Fibroblast of the conjunctiva (primary cell): ENCODE results near the gene CHFR.
"Not testable (repeated sequence)": the region's sequence is repeated elsewhere in the genome, so short reads cannot be mapped to it uniquely, and the experiment has no call there.

Source experiments
- DNase-seq: peaks from one replicate; pipeline ENCODE4 v3.0.0-alpha.2; 2010; ENCODE audit warnings: low read depth

Gene CHFR, protein sequence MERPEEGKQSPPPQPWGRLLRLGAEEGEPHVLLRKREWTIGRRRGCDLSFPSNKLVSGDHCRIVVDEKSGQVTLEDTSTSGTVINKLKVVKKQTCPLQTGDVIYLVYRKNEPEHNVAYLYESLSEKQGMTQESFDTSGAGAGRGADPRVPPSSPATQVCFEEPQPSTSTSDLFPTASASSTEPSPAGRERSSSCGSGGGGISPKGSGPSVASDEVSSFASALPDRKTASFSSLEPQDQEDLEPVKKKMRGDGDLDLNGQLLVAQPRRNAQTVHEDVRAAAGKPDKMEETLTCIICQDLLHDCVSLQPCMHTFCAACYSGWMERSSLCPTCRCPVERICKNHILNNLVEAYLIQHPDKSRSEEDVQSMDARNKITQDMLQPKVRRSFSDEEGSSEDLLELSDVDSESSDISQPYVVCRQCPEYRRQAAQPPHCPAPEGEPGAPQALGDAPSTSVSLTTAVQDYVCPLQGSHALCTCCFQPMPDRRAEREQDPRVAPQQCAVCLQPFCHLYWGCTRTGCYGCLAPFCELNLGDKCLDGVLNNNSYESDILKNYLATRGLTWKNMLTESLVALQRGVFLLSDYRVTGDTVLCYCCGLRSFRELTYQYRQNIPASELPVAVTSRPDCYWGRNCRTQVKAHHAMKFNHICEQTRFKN

DNA sequence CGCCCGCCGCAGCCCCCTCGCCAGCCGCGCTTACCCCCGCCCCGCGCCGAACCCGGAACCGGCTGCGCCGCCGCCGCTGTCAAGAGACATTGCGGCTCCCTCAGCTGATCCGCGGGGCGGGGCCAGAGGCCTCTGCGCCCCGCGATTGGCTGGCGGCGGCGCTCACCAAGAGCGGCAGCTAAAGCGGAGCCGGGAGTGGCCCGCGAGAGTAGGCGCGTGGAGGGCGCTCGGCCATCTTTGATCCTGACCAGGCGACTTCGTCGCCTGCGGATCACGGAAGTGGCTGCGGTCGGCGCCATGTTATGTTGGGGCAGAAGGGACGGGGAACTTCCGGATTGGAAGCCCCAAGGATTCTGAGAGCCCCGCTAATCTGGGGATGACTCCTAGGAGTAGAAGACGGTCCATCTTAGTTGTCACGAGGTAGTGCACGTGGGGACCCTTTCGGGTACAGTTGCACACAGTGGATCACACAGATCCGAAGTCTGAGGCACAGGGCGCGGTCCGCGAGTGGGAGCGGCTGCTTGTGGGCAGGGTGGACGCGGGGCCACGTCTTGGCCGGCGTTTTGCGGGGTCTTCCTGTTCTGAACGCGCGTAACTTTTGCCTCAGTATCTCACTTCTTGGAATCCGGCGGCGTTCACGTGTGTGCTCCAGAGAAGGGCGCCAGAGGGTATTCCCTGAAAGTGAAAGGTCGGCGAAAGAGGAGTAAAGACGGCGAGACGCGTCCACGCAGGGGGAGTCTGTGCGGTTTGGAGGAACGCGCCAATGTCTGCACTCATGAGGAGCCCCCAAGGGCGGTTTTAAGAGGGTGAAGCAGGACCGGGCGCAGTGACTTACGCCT lies at the start of gene CHFR:
CHFR (minus strand) TSS at position 93 of the 839 bp plus-strand sequence. CDS start 277 bp downstream, outside the sequence.
- peak; percentile 95 for DNase-seq

DNA sequence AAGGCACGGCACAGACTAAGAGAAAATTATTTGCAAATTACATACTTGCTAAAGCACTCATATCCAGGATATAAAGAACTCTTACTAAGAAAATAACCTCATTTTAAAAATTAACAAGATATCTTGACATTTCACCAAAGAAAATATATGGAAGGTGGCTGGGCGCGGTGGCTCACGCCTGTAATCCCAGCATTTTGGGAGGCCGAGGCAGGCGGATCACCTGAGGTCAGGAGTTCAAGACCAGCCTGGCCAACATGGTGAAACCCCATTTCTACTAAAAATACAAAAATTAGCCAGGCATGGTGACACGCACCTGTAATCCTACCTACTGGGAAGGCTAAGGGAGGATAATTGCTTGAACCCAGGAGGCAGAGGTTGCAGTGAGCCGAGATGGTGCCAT lies 49.5 kb upstream of the CHFR start:
- not testable (repeated sequence) for DNase-seq

DNA sequence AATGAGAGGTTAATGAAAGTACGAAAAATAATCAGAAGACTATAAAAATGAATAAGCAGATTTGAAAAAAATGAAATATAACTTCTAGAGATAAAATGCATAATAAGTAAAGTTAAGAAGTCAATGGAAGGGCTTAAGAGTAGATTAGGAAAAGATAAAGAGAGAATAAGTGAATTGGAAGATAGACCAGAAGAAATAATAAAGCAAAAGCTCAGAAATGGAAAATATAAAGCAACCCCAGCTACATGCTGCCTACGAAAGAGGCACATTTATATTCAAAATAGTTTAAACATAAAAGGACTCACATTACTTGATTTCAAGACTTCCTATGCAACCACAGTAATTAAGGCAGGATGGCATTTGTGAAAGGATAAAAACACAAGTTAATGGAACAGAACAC lies 48.8 kb upstream of the CHFR start:
- DNase-seq, result no peak

DNA sequence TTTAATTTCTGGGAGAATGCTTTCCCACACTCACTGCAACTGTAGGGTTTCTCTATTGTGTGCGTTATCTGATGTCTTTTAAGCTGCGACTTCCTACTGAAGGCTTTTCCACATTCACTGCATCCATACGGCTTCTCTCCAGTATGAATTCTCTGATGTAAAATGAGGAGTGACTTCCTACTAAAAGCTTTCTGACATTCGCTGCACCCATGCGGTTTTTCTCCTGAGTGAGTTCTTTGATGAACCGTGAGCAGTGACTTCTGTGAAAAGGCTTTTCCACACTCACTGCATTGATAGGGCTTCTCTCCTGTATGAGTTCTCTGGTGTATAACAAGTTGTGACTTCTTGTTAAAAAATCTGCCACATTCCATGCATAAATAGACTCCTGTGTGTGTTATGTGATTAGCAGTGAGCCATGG lies 39.0 kb upstream of the CHFR start:
- DNase-seq, result no peak

DNA sequence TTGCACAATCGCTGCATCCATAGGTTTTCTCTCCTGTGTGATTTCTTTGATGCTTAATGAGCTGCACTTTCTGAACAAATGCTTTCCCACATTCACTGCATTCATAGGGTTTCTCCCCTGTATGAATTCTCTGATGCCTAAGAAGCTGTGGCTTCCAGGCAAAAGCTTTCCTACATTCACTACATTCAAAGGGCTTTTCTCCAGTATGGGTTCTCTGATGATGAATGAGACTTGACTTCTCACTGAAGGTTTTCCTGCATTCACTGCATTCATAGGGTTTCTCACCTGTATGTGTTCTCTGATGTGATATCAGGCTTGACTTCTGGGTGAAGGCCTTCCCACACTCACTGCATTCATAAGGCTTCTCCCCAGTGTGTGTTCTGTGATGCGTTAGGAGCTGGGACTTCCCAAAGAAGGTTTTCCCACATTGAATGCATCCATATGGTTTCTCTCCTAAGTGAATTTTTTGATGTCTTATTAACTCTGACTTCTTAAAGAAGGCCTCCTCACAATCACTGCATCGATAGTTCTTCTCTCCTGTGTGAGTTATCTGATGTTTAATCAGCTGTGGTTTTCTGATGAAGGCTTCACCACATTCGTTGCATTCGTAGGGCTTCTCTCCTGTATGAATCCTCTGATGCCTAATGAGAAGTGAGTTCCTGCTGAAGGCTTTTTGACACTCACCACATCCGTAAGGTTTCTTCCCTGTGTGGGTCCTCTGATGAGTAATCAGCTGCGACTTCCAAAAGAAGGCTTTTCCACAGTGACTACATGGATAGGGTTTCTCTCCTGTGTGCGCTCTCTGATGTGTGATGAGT lies 38.4 kb upstream of the CHFR start:
- no peak for DNase-seq

DNA sequence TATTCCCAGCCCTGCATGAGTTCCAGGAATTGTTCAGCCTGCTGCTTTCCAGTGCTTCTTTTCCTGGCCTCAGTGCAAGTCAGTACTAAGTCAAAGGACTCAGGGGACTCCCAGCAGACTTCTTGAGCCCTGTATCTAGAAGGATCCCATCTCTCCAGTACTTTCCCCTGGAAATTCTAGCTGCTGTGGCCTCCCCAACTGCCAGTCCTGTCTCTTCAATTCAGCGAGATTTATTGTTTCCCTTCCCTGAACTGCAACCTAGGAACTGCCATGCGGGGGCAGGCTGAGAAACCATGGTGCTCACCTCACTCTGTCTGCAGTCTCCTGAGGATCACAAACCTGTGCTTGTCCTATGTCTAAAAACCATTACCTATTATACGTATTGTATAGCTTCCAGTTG lies 37.0 kb upstream of the CHFR start:
- DNase-seq, result no peak

DNA sequence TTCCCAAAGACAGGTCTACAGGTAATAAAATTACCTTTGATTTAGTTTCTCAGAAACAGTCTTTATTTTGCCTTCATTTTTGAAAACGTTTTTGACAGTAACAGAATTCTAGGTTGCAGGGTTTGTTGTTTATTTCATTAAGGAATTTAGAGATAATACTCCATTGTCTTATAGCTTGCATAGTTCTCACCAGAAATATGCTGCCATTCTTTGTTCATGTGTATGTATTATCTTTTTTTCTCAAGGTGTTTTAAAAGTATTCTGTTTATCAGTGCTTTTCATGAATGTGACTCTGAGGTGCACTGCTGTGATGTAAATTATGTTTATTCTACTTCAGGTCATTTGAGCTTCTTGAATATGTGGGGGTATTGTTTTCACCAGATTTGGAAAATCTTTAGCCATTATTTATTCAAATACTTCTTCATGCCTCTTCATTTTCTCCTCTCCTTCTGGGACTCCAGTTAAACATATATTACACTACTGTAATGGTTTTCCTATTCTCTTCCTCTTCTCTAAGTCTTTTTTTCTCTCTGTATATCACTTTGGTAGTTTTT lies 36.0 kb upstream of the CHFR start:
- DNase-seq, result no peak

DNA sequence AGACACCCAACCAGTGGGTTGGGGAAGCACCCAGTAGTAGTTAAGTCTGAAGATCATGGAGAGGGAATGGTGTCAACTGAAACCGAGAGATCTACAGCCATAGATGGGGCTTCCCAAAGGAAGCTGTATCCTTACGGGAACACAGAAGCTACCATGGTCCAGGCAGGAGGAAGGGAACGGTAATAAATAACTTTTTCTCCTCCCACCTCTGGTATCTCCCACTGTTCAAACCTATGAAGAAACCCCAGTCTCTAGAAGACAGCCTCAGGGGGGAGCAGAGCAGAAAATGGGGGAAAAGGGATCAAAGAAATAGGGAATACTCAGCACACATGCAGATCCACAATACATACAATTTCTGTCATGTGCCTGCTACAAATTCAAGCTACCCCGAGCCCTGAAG lies 35.3 kb upstream of the CHFR start:
- no peak for DNase-seq

DNA sequence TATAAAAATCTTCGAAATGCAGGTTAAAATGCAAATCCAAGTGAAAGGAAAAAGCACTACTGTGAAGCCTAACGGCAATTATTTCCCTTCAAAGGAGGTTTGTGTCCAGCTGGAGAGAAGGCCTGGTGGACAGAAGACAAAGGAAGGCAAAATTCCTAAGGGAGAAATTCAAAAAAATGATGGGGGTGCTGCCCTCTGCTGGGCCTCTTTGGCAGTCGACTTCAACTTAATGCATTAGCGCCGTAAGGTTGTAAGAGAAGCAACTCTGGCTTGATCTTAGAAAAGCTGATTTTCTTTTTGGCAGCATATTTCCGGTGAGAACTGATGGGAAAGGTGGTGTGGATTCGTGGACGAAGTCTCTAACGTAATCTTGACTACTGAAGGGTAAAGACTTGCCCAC lies 34.3 kb upstream of the CHFR start:
- DNase-seq, result no peak

DNA sequence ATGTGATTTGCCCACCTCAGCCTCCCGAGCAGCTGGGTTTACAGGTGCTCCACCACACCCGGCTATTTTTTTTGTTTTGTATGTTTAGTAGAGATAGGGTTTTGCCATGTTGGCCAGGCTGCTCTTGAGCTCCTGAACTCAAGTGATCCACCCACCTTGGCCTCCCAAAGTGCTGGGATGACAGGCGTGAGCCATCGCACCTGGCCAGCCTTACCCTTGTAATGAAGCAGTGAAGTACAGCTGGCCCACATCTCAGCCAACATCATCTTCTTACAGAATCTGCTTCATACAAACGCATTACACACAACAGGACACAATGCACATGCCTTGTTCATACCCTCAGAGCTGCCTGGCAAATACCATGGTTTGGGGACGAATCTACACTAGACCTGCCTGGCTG lies 31.3 kb upstream of the CHFR start:
- DNase-seq, result no peak

DNA sequence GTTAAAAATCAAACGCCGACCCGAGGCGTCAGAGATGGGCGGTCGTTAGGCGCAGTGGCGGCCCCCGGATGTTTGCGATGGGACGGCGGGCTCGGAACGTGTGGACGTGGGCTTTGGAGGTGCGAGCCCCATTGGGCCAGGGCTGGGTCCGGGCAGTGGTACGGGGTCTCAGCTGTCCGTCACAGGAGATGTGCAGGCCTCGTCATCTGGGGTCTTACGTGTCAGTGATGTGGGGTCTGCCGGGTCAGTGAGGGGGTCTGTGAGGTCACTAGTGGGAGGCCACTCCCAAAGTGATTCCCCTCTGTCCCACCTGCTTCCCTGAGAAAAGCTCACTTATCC lies 21.6 kb upstream of the CHFR start:
- no peak for DNase-seq

DNA sequence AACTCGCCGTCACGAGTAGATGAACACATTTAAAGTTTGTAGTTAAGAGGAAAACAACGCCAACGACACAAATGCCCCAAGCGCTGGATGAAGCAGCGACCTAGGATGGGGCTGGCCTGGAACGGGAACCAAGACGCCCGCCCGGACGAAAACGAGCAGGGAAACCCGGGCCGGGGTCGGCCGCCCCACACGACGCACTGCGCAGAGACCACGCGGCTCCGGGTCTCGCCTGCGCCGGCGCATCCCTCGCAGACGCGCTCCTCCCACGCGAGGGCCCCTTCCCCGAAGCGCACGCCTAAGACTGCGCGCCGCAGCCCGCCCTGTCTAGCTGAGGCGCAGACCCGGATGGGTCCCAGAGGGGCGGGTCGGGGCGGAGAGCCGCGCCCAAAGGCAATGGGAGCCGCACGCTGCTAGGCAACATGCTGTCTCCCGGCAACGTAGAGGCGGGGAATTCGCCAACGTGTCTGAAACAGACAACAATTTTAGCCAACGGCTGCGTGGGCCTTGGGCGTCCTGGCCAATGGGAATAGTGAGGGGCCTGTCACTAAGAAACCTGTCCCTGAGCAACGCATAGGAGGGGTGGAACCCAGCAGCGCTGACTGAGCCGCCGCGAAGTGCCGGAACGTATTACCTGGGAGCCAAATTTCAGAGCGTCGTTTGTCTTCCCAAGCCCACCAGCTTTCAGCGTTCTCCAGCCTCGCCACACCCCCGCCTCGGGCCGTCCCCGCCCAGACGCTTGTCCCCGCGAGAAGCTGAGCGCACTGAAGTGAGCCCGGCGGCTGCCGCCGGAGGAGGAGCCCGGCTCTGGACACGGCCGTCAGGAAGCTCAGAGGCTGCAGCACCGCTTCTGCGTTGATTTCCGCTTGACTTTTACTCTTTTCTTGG lies 21.0 kb upstream of the CHFR start:
- peak; percentile 95 for DNase-seq

DNA sequence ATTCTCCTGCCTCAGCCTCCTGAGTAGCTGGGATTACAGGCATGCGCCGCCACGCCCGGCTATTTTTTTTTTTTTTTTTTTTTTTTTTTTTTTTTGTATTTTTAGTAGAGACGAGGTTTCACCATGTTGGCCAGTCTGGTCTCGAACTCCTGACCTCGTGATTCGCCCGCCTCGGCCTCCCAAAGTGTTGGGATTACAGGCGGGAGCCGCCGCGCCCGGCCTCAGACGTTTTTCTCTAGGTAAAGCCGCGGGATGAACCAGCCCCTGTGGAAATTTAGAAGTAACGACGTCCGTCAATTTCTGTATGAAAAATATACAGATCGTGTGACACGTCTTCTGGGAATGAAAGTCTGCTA lies 20.4 kb upstream of the CHFR start:
- not testable (repeated sequence) for DNase-seq

DNA sequence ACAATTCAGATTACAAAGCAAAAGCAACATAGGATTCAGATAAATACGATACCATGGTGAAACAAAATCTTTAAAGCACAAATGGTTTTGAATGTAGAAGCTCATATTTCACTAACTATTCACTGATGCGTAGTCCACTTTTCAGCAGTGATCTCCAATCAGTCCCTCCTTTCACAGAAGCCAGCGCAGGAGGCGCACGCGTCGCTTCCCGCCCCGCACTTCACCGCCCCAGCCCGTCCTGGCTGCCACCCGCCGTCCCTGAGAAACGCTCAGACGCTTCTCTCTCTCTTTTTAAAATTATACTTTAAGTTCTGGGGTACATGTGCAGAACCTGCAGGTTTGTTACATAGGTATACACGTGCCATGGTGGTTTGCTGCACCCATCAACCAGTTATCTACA lies 19.8 kb upstream of the CHFR start:
- no peak for DNase-seq

DNA sequence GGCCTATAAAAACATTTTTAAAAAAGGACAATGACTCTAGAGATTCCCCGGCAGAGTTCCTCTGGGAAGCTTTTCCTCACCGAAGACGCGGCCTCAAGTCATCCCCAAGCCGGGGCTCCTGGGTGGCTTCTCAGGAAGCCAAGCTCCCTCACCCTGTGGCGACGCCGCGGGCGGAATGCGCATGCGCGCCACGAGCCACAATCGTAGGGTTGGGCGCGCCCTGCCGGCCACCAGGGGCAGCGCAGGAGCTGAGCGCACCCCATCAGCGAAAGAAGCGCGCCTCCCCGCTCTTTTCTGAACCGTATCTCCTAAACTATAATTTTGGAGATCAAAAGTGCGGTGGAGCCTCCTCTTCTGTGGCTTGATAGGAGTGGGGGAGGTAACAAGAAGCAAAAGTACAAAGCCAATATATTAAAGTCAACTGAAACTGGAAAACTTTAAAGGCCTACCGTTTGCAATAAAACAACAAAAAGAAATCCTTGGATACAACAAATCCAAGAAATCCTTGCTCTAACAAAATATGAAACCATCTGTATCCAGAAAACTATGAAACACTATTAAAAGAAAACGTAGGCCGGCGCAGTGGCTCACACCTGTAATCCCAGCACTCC lies 17.4 kb upstream of the CHFR start:
- peak; percentile 16 for DNase-seq

DNA sequence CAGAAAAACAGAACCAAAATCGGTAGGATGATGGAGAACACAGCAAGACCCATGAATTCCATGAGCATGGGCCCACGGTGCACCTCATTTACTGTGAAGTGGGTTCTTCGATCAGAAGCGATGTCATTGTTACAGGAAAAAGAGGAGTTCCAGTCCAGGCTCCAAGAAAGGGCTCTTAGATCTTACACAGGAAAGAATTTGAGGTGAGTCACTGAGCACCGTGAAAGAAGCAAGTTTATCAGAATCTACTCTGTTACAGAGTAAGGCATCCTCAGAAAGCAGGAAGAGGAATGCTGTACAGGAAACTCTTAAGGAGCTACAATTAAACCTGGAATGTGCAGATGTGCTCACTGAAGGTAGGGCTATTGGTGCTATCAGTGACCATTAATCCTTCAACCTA lies 11.6 kb upstream of the CHFR start:
- no peak for DNase-seq

DNA sequence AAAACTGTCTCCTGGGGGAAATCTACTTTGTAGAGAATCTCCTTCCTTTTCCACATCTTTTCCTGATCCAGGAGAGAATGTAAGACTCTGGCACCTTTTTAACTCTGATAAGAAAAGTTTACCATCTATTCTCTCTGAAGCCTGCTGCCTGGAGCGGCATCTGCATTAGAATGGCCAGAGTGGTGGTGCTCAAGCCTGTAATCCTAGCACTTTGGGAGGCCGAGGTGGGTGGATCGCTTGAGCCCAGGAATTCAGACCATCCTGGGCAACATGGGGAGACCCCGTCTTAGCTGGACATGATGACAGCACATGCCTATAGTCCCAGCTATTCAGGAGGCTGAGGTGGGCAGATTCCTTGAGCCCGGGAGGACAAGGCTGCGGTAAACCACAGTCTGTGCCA lies 1.4 kb upstream of the CHFR start:
- DNase-seq, result no peak

DNA sequence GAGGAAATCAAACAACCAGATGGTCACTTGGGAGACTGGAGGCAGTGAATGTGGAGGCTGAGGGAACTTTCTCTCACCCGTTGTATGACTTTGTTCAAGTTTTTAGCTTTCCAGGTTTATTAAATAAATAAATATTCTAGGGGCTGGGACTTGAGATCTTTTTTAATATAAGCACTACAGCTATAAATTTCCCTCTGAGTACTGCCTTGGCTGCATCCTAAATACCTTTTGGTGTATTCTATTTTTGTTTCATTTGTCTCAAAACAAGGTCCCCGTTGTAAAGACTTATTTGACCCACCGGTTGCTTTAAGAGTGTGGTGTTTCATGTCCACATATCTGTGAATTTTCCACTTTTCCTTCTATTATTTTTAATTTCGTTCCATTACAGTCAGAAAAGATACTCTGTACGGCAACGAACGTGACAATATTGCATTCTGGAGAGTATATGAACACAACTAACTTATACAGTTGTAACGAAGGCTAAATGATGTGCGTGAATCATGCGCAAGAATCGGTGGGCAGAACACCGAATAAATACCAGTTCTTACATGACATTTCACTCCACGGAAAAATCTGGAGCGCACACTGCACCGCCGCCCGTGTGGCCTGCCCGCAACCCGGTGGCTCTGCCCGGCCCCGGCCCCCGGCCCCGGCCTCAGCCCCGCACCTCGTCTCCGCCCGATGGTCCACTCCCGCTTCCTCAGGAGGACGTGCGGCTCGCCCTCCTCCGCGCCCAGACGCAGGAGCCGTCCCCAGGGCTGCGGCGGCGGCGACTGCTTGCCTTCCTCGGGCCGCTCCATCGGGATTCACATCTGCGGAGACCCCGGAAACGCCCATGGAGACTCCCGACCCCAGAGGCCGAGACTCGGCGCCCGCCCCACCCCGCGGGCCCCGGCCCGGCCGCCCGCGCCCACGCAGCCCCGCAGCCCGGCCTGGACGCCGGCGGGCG lies 602 bp downstream of the CHFR start:
- no peak for DNase-seq

DNA sequence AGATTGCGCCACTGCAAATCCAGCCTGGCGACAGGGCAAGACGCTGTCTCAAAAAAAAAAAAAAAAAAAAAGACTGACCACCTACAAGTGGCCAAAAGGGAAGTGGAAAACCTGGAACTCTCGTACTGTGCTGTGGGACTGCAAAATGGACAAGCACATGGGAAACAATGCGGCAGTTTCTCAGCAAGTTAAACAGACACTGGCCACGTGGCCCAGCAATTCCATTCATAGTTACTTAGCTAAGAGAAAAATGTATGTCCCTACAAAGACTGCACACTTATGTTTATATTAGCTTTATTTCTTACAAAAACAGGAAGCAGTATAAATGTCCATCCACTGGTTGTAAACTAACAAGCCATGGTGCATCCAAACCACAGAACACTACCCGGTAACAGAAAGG lies 5.6 kb downstream of the CHFR start:
- DNase-seq, result no peak
